Non-pigmented ciliary epithelial cell (primary cell): Measurements from ENCODE around the gene GLB1L3.

Experiments
- DNase-seq: peaks from one replicate; pipeline ENCODE4 v3.0.0-alpha.2; 2010; ENCODE audit warnings: low read depth

The GLB1L3 gene, protein sequence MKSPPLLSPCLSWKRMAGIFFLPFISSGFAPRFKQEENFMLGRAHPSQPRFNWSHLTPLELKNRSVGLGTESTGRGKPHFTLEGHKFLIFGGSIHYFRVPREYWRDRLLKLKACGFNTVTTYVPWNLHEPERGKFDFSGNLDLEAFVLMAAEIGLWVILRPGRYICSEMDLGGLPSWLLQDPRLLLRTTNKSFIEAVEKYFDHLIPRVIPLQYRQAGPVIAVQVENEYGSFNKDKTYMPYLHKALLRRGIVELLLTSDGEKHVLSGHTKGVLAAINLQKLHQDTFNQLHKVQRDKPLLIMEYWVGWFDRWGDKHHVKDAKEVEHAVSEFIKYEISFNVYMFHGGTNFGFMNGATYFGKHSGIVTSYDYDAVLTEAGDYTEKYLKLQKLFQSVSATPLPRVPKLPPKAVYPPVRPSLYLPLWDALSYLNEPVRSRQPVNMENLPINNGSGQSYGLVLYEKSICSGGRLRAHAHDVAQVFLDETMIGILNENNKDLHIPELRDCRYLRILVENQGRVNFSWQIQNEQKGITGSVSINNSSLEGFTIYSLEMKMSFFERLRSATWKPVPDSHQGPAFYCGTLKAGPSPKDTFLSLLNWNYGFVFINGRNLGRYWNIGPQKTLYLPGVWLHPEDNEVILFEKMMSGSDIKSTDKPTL

DNA sequence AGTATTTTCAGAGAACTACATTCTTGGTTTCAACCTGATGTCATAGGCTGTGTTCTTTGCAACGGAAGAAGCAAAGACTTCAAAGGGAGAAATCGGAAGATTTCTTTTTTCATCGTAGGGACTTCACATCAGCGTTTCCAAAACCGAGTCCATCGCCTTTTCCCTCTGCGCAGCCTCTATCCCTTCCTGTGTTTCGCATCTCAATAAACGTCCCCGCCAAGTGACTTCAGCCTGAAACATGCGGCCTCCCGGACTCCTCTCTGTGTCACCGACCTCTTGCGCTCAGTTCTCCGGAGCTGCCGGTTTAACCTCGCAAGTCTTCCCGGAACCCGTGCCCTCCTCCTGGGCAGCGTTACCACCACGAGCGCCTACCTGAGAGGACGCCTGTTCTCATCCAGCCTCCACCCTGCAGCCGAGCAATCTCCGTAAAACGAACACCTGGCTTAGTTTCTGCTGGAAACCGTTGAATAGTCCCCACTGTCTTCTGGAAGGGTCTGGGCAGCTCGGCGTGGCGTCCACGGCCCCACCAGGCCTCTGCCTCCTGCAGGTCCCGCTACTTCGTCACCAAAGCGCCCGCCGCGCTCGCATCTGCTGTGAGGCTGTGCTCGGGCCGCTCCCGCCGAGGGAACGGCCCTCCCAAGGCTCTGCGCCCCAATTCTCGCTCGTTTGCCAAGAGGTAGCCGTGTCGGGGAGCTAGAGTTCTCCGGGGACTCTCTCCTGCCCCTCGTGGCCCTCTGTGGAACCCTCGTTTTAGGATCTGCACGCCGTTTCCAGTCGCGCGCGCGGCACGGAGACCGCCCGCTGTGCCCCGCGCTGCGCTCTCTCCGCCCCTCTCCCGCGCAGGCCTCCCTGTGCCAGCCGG, at the start of gene GLB1L3:
TSS of gene GLB1L3 (plus strand) at position 846 of the 862 bp plus-strand sequence. CDS start 362 bp downstream, outside the sequence.
- no peak for DNase-seq

DNA sequence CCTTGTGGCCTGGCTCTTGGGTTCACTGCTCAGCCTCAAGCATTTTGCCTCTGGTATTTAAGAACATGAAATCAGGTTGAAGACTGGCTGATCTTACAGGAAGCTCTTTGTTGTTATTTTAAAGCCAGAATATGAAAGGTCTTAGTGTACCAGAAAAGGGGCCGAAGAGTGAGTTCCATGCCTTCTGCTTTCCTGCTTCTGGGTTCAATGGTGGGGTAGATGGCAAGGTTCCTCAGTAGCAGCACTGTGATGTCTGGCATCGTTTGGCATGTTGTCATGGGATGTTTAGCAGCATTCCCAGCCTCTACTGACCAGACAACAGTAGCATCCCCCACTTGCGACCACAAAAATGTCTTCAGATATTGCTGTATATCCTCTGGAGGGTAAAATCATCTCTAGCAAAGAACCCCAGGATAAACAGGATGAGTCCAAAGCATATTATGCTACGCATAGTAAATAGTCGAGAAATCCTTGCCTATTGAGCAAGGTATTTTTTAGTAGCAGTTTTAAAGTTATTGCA, 49.3 kb upstream of the GLB1L3 start:
- no peak for DNase-seq

- DNase-seq, result no peak
Measured at GRCh38 chr11:134228625-134229024, 47.6 kb upstream of the GLB1L3 start.

DNA sequence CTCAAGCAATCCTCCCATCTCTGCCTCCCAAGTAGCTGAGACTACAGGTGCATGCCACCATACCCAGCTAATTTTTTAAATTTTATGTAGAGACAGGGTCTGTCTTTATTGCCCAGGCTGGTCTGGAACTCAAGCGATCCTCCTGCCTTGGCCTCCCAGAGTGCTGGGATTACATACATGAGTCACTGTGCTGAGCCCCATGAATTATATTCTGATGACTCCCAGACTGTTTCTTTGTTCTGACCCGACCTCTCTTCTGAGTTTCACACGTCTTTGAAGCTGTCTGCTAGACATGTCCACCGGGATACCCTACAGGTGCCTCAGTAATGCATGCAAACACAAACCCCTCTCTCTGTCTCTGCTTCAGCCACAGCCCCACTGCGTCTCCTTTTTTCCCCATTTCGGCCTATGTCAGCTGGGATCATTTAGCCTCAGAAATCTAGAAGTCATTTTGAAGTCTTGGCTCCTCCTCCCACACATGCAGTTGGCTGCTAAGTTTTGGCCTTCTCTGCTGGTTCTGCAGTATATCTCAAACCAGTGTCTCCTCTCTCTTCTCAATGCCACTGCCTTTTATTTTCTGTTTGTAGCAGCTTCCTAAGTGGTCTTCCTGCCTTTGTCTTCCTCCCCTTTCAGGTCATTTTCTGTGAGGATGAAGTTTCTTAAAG, 46.9 kb upstream of the GLB1L3 start:
- no peak for DNase-seq

- no peak for DNase-seq
Measured at GRCh38 chr11:134230339-134230738, 45.8 kb upstream of the GLB1L3 start.

GRCh38 chr11:134231958-134232659, 44.1 kb upstream of the GLB1L3 start:
- no peak for DNase-seq

GRCh38 chr11:134233729-134234179, 42.4 kb upstream of the GLB1L3 start:
- DNase-seq, result no peak

DNA sequence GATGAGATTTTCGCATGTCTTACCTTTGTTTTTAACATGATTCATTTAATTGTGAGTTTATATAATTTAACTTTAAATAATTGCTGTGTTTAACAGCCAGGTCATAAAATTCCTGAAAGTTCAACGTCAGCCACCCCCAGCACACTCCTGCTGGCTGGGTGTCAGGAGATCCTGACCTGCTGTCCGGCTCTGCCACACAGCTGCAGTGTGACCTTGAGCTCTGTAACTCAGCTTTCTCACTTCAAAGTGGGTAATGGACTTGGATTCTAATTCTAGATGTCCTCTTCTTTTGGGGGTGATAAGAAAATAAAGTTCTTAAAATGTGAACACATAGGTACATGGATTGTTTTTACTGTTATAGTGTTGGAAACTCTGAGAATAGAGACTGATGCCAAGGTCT, 40.8 kb upstream of the GLB1L3 start:
- no peak for DNase-seq

- no peak for DNase-seq
Measured at GRCh38 chr11:134236834-134237556, 39.2 kb upstream of the GLB1L3 start.

GRCh38 chr11:134237557-134237922, 38.6 kb upstream of the GLB1L3 start:
- no peak for DNase-seq

- no peak for DNase-seq
Measured at GRCh38 chr11:134238956-134239355, 37.2 kb upstream of the GLB1L3 start.

GRCh38 chr11:134240592-134240991, 35.6 kb upstream of the GLB1L3 start:
- DNase-seq, result no peak

- no peak for DNase-seq
Measured at GRCh38 chr11:134242376-134242775, 33.8 kb upstream of the GLB1L3 start.

DNA sequence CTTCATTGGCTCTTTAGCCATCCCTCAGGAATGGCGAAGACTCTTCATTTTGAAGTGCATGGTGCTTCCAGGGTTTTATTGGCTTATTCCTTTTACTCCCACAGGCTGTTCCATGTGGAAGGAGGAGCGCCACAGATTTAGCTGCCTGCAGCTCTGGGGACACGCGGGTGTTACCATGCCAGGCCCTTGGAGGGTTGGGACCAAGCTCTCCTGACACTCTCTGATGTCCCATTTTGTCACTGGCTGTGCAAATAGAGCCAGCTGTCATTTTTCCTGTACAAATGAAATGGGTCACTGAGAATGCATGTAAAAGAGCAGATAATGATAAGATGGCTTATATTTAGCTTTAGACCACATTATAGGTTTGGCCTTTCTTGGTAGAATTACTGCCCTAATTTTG, 32.3 kb upstream of the GLB1L3 start:
- DNase-seq, result no peak

GRCh38 chr11:134244593-134244992, 31.6 kb upstream of the GLB1L3 start:
- no peak for DNase-seq

- no peak for DNase-seq
Measured at GRCh38 chr11:134245434-134245833, 30.7 kb upstream of the GLB1L3 start.

GRCh38 chr11:134246100-134246499, 30.1 kb upstream of the GLB1L3 start:
- no peak for DNase-seq

DNA sequence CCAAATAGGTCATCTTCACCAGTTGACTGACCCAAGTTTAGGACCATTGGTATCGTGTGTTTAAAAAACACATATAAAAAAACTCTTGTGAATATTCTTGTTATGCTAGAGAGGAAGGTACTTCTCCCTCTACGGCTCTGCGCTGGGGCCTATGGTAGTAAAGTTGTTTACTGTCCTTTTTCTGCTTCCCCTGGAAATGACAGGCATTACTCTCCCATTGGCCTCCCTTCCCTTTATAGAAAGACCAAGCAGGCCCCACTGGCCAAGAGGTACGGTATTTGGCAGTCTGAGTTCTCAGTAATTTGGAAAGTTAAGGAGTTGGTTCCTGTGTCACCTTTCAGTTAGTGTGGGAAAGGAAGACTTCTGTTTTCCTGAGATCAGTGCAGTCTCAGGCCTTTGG, 29.5 kb upstream of the GLB1L3 start:
- DNase-seq, result no peak

- DNase-seq, result no peak
Measured at GRCh38 chr11:134248910-134249480, 27.2 kb upstream of the GLB1L3 start.

GRCh38 chr11:134250246-134250645, 25.9 kb upstream of the GLB1L3 start:
- DNase-seq, result no peak
